GM23248 (cell line): ENCODE data around the gene PIP5K1C.

Experiments used
- EZH2 ChIP-seq: fragments of 200-600 bp; sonication (generic); IDR thresholded peaks from 2 replicates; pipeline ENCODE4 v1.6.1; 2018; ENCODE audit warnings: antibody characterized with exemption, mild to moderate bottlenecking; ENCODE audit not compliant: insufficient read depth, poor library complexity, severe bottlenecking
- EZH2phosphoT487 ChIP-seq: fragments of 200-600 bp; sonication (generic); IDR thresholded peaks from 2 replicates; pipeline ENCODE4 v1.6.1; 2018; ENCODE audit warnings: antibody characterized with exemption, moderate library complexity, mild to moderate bottlenecking, low read depth; ENCODE audit not compliant: insufficient read depth

- TF ChIP-seq EZH2 (no peak), EZH2phosphoT487 (no peak)
Observed at GRCh38 chr19:3699741-3700241, 477 bp downstream of the PIP5K1C start.
